ENCODE results near the gene PCDHB9. TPM values are rescaled to one million over a fixed set of nuclear protein-coding genes. Genes with fewer than 3 reads are reported as not detected.

Gene PCDHB9
- total RNA-seq, 1 donor from 2014 or later = 3.7 TPM

Other genes starting within 250 kb of the PCDHB9 start
- 3.9 TPM for gene PCDHAC2, start 220.7 kb upstream of the PCDHB9 start, total RNA-seq
- not detected for gene PCDHB1, start 135.8 kb upstream of the PCDHB9 start, total RNA-seq
- 3.4 TPM for gene PCDHB2, start 92.5 kb upstream of the PCDHB9 start, total RNA-seq
- 2.0 TPM for gene PCDHB3, start 86.7 kb upstream of the PCDHB9 start, total RNA-seq
- gene PCDHB4, start 65.3 kb upstream of the PCDHB9 start, total RNA-seq = 8.3 TPM
- gene PCDHB5, start 52.0 kb upstream of the PCDHB9 start, total RNA-seq = 2.9 TPM
- gene PCDHB6, start 37.1 kb upstream of the PCDHB9 start, total RNA-seq = not detected
- 0.98 TPM for gene PCDHB7, start 14.5 kb upstream of the PCDHB9 start, total RNA-seq
- 0.25 TPM for gene PCDHB8, start 9.4 kb upstream of the PCDHB9 start, total RNA-seq
- gene PCDHB16, start 4.8 kb upstream of the PCDHB9 start, total RNA-seq = 12.3 TPM
- gene PCDHB10, start 5.2 kb downstream of the PCDHB9 start, total RNA-seq = 3.2 TPM
- gene PCDHB11, start 12.5 kb downstream of the PCDHB9 start, total RNA-seq = 2.2 TPM
- 2.5 TPM for gene PCDHB12, start 21.6 kb downstream of the PCDHB9 start, total RNA-seq
- gene PCDHB13, start 26.8 kb downstream of the PCDHB9 start, total RNA-seq = 3.7 TPM
- gene PCDHB14, start 36.2 kb downstream of the PCDHB9 start, total RNA-seq = 4.2 TPM
- gene PCDHB15, start 58.2 kb downstream of the PCDHB9 start, total RNA-seq = 3.2 TPM
- not detected for gene SLC25A2, start 116.9 kb downstream of the PCDHB9 start, total RNA-seq
- gene TAF7, start 133.6 kb downstream of the PCDHB9 start, total RNA-seq = 53.8 TPM
- not detected for gene PCDHGA1, start 143.4 kb downstream of the PCDHB9 start, total RNA-seq
- gene PCDHGA2, start 151.6 kb downstream of the PCDHB9 start, total RNA-seq = 6.1 TPM
- 3.4 TPM for gene PCDHGA3, start 156.7 kb downstream of the PCDHB9 start, total RNA-seq
- 3.9 TPM for gene PCDHGB1, start 162.9 kb downstream of the PCDHB9 start, total RNA-seq
- gene PCDHGA4, start 167.9 kb downstream of the PCDHB9 start, total RNA-seq = 3.9 TPM
- gene PCDHGB2, start 172.8 kb downstream of the PCDHB9 start, total RNA-seq = 8.3 TPM
- 8.6 TPM for gene PCDHGA5, start 177.0 kb downstream of the PCDHB9 start, total RNA-seq
- gene PCDHGB3, start 183.1 kb downstream of the PCDHB9 start, total RNA-seq = 5.4 TPM
- 6.4 TPM for gene PCDHGA6, start 186.7 kb downstream of the PCDHB9 start, total RNA-seq
- gene PCDHGA7, start 195.6 kb downstream of the PCDHB9 start, total RNA-seq = 5.2 TPM
- 10.3 TPM for gene PCDHGB4, start 200.5 kb downstream of the PCDHB9 start, total RNA-seq
- gene PCDHGA8, start 205.5 kb downstream of the PCDHB9 start, total RNA-seq = 6.4 TPM
- 15.0 TPM for gene PCDHGB5, start 210.8 kb downstream of the PCDHB9 start, total RNA-seq
- 8.8 TPM for gene PCDHGA9, start 215.6 kb downstream of the PCDHB9 start, total RNA-seq
- 12.5 TPM for gene PCDHGB6, start 220.9 kb downstream of the PCDHB9 start, total RNA-seq
- gene PCDHGA10, start 225.8 kb downstream of the PCDHB9 start, total RNA-seq = 10.6 TPM
- gene PCDHGB7, start 230.5 kb downstream of the PCDHB9 start, total RNA-seq = 14.2 TPM
- 6.6 TPM for gene PCDHGA11, start 233.9 kb downstream of the PCDHB9 start, total RNA-seq
- gene PCDHGA12, start 243.3 kb downstream of the PCDHB9 start, total RNA-seq = 10.6 TPM

Data from vagina (tissue), 1 donor.